Activated CD4-positive, alpha-beta memory T cell treated with anti-CD3 and anti-CD28 coated beads, Interleukin-2, amount 10 ng/mL, durations not matched to agents 7 days and 5 days (primary cell): ENCODE results near the gene DPYSL4. TPM values are rescaled to one million over a fixed set of nuclear protein-coding genes. Genes with fewer than 3 reads are reported as not detected.

Experiments used
- CTCF ChIA-PET: fragments of 350-600 bp; sonication (Branson Sonifier 250); formaldehyde crosslinking; loops from one replicate; lab custom pipeline; 2021; ENCODE audit warnings: antibody characterized with exemption, inconsistent platforms; lab: Charles Lee
- POLR2A ChIA-PET: fragments of 350-600 bp; sonication (Branson Sonifier 250); formaldehyde crosslinking; loops from one replicate; lab custom pipeline; 2021; ENCODE audit warnings: antibody characterized with exemption; lab: Charles Lee
- DNase-seq: peaks from one replicate; pipeline ENCODE4 v3.0.0-alpha.2; 2020
- H3K27ac Mint-ChIP-seq: one replicate; pipeline ENCODE4 v1.8.0; 2021; ENCODE audit warnings: mild to moderate bottlenecking, mixed read lengths
- H3K27me3 Mint-ChIP-seq: one replicate; pipeline ENCODE4 v1.8.0; 2021; ENCODE audit warnings: mixed read lengths
- H3K36me3 Mint-ChIP-seq: one replicate; pipeline ENCODE4 v1.8.0; 2021; ENCODE audit warnings: low read depth, mixed read lengths
- H3K4me1 Mint-ChIP-seq: one replicate; pipeline ENCODE4 v1.8.0; 2021; ENCODE audit warnings: mixed read lengths
- H3K4me3 Mint-ChIP-seq: one replicate; pipeline ENCODE4 v1.8.0; 2021; ENCODE audit warnings: mild to moderate bottlenecking, mixed read lengths
- H3K9me3 Mint-ChIP-seq: one replicate; pipeline ENCODE4 v1.8.0; 2021; ENCODE audit warnings: mixed read lengths
- total RNA-seq, 2 experiments: library from RNA; stranded (reverse); gene quantifications; one replicate each; pipeline ENCODE4 v1.2.3, GENCODE V29; 2021

The DPYSL4 gene
- total RNA-seq, 2 experiments from 2014 or later = 5.4 to 6.7 TPM

GRCh38 chr10:132162590-132163277, 24.0 kb upstream of the DPYSL4 start:
- no peak overlapping the region for H3K4me3 Mint-ChIP-seq
- ChIA-PET POLR2A (interaction anchor here (0.7 to 0.8 kb wide), 2 partner anchors 10 to 168 kb away, joined by 4 read pairs; no protein-coding TSS in a partner anchor), CTCF (no interaction called here)
- peak overlapping the region; percentile 98 for H3K27ac Mint-ChIP-seq
- DNase-seq = no peak
- no peaks in the 10 kb centered on the region for H3K27me3 Mint-ChIP-seq
- H3K36me3 Mint-ChIP-seq = no peaks in the 10 kb centered on the region
- no peaks in the 10 kb centered on the region for H3K9me3 Mint-ChIP-seq
- peaks cover 51% of the 10 kb centered on the region for H3K4me1 Mint-ChIP-seq

- Mint-ChIP-seq H3K27ac (peak overlapping the region; percentile 48), H3K27me3 (no peaks in the 10 kb centered on the region), H3K36me3 (no peaks in the 10 kb centered on the region), H3K4me3 (peak overlapping the region; percentile 17), H3K9me3 (no peaks in the 10 kb centered on the region), H3K4me1 (peaks cover 46% of the 10 kb centered on the region)
- POLR2A ChIA-PET = no interaction called here
- DNase-seq = peak; percentile 78
- CTCF ChIA-PET = no interaction called here
Observed at GRCh38 chr10:132163278-132163765, 23.4 kb upstream of the DPYSL4 start.

DNA sequence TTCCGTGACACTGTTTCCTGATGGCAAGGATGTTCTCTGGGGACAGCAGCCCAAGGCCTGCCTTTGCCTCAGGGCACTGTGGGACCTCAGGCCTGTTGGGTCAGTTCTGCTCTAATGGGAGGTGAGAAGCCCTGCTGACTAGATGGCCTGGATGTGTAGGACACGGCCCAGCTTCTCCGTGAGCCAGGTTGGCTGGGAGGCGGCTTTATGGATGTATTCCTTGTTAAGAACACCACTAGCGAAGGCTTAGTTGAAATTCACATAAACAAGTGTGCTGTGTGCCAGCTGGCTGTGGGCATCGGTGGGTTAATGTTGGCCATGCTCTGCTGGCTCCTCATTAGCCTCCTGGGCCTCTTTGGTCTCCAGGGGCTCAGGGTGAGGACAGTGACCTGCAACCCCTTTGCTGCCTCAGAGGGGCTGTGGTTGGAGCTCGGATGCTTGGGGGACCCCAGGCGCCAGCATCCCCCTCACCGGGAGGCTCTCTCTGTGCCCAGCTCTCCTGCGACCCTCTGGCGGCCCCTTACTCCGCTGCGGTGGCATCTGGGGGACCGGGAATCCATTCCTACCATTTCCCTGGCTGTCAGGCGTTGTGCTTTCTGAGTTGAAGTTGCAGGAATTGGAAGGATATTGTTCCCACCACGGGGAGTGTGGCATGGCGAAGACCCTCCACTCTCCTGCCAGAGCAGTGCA, 22.8 kb upstream of the DPYSL4 start:
- no peaks in the 10 kb centered on the region for H3K27me3 Mint-ChIP-seq
- no peaks in the 10 kb centered on the region for H3K36me3 Mint-ChIP-seq
- ChIA-PET POLR2A (no interaction called here), CTCF (interaction anchor here (1.2 kb wide), 1 partner anchor 22 kb away, joined by 3 read pairs; no protein-coding TSS in a partner anchor)
- no peak for DNase-seq
- H3K27ac Mint-ChIP-seq = no peak overlapping the region
- no peak overlapping the region for H3K4me3 Mint-ChIP-seq
- peaks cover 43% of the 10 kb centered on the region for H3K4me1 Mint-ChIP-seq
- H3K9me3 Mint-ChIP-seq = no peaks in the 10 kb centered on the region

GRCh38 chr10:132164761-132165278, 21.9 kb upstream of the DPYSL4 start:
- POLR2A ChIA-PET = no interaction called here
- Mint-ChIP-seq H3K9me3 (no peaks in the 10 kb centered on the region), H3K36me3 (no peaks in the 10 kb centered on the region), H3K27ac (no peak overlapping the region), H3K4me3 (no peak overlapping the region), H3K4me1 (peaks cover 38% of the 10 kb centered on the region), H3K27me3 (no peaks in the 10 kb centered on the region)
- CTCF ChIA-PET = interaction anchor here (1.2 kb wide), 1 partner anchor 23 kb away, joined by 3 read pairs; no protein-coding TSS in a partner anchor
- DNase-seq = no peak

DNA sequence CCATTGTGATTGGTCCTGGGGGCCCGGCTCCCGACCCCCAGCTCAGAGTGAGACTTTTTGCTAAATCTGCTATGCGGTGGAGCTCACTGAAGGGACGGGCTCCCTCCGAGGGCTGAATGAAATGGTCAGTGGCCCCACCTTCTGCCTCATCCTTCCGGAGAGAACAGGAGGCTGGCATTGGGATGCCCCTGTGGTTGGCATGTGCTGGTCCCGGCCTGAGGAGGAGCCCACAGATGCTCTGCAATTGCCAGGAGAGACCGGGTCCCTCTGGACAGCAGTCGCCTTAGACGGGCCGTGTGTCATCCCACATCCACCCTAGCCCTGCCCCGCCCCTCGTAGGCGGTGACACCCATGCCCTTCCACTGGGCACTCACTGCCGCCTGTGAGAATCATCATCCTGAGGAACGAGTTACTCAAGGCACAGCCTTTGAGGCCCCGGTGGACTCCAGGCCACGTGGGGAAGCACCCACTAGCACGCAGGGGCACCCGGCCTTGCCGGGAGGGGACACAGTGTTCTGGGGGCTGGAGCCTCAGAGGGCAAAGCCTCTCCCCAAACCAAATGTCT, 21.2 kb upstream of the DPYSL4 start:
- CTCF ChIA-PET = no interaction called here
- Mint-ChIP-seq H3K4me1 (peaks cover 38% of the 10 kb centered on the region), H3K9me3 (no peaks in the 10 kb centered on the region), H3K4me3 (no peak overlapping the region), H3K27me3 (no peaks in the 10 kb centered on the region), H3K27ac (no peak overlapping the region), H3K36me3 (no peaks in the 10 kb centered on the region)
- DNase-seq = no peak
- POLR2A ChIA-PET = no interaction called here

GRCh38 chr10:132166216-132166950, 20.4 kb upstream of the DPYSL4 start:
- CTCF ChIA-PET = no interaction called here
- POLR2A ChIA-PET = no interaction called here
- Mint-ChIP-seq H3K36me3 (no peaks in the 10 kb centered on the region), H3K4me1 (peaks cover 38% of the 10 kb centered on the region), H3K4me3 (no peak overlapping the region), H3K27me3 (no peaks in the 10 kb centered on the region), H3K9me3 (no peaks in the 10 kb centered on the region), H3K27ac (no peak overlapping the region)
- no peak for DNase-seq

GRCh38 chr10:132167041-132167674, 19.6 kb upstream of the DPYSL4 start:
- Mint-ChIP-seq H3K36me3 (no peaks in the 10 kb centered on the region), H3K9me3 (no peaks in the 10 kb centered on the region), H3K4me3 (no peak overlapping the region), H3K27me3 (no peaks in the 10 kb centered on the region), H3K4me1 (peaks cover 32% of the 10 kb centered on the region), H3K27ac (no peak overlapping the region)
- DNase-seq = no peak
- CTCF ChIA-PET = no interaction called here
- POLR2A ChIA-PET = no interaction called here

- no peak for DNase-seq
- Mint-ChIP-seq H3K27me3 (no peaks in the 10 kb centered on the region), H3K4me1 (peaks cover 24% of the 10 kb centered on the region)
Observed at GRCh38 chr10:132167976-132168375, 18.8 kb upstream of the DPYSL4 start.

DNA sequence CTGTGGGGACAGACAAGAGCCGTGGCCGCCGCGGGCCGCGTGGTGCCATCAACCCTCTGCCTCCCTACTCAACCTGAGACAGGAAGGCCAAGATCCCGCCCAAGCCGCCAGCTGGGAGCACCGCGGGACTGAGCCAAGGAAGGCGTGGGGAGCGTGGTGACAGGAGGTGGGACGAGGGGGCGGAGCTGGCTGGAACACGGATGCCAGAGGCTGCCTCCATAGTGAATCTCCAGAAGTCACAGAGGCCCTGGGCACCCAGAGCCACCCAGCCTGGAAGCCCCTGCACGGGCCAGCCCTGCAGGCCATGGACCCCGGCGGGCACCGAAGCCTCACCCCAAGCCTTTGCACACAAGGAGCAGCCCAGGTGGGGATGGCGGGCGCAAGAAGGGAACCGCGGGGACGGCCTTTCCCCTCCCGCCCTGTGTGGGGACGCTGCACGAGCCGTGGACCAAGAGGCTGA, 18.1 kb upstream of the DPYSL4 start:
- CTCF ChIA-PET = no interaction called here
- no peak overlapping the region for H3K4me3 Mint-ChIP-seq
- peaks cover 5% of the 10 kb centered on the region for H3K9me3 Mint-ChIP-seq
- POLR2A ChIA-PET = no interaction called here
- H3K27ac Mint-ChIP-seq = no peak overlapping the region
- no peak for DNase-seq
- H3K36me3 Mint-ChIP-seq = no peaks in the 10 kb centered on the region
- no peaks in the 10 kb centered on the region for H3K27me3 Mint-ChIP-seq
- H3K4me1 Mint-ChIP-seq = peaks cover 18% of the 10 kb centered on the region

More at GRCh38 chr10:132167976-132168375, 18.8 kb upstream of the DPYSL4 start:
- no peak overlapping the region for H3K27ac Mint-ChIP-seq
- H3K9me3 Mint-ChIP-seq = no peaks in the 10 kb centered on the region
- H3K36me3 Mint-ChIP-seq = no peaks in the 10 kb centered on the region
- ChIA-PET POLR2A (no interaction called here), CTCF (no interaction called here)
- H3K4me3 Mint-ChIP-seq = no peak overlapping the region

GRCh38 chr10:132169031-132169765, 17.6 kb upstream of the DPYSL4 start:
- Mint-ChIP-seq H3K9me3 (peaks cover 5% of the 10 kb centered on the region), H3K4me3 (no peak overlapping the region), H3K36me3 (no peaks in the 10 kb centered on the region), H3K27ac (no peak overlapping the region), H3K4me1 (peaks cover 15% of the 10 kb centered on the region), H3K27me3 (no peaks in the 10 kb centered on the region)
- ChIA-PET CTCF (no interaction called here), POLR2A (no interaction called here)
- DNase-seq = no peak

DNA sequence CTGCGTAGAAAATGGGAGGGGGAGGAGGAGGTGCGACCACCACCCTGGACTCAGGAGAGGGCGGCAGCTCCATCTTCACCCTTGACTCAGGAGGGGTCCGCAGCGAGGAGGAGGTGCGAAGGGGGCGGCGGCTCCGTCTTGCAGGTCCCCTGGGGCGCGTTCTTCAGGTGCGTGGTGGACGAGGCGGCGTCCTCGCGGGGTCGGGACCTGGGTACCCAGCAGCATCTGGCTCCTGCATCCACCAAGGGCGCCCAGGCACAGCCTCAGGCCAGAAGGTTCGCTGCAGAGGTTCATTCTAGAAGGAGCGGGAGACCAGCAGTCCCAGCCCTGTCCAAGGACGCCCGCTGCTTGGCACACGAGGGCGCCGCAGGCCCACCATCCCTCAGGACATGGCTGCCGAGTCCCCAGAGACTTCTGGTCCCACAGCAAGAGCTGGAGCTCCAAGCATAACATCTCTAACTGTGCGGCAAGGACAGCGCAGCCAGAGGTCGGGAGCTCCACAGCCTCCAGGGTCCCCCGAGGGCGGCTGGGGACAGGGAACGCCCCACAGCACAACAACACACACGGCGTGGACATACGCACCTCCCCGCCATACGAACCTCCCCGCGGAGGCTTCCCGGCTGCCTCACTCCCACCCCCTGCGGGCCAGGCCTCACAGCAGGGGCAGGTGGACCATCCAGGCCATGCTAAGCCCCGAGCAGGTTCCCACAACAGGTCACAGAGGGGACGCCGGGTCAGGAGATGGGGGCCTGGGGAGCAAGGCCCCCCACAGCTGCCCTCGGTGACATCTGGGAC, 16.8 kb upstream of the DPYSL4 start:
- Mint-ChIP-seq H3K4me1 (peaks cover 12% of the 10 kb centered on the region), H3K9me3 (peaks cover 11% of the 10 kb centered on the region), H3K4me3 (no peak overlapping the region), H3K27me3 (peaks cover 2% of the 10 kb centered on the region), H3K36me3 (no peaks in the 10 kb centered on the region), H3K27ac (no peak overlapping the region)
- no peak for DNase-seq
- ChIA-PET CTCF (no interaction called here), POLR2A (no interaction called here)
